ENCODE data around the gene ACER1.

DNA sequence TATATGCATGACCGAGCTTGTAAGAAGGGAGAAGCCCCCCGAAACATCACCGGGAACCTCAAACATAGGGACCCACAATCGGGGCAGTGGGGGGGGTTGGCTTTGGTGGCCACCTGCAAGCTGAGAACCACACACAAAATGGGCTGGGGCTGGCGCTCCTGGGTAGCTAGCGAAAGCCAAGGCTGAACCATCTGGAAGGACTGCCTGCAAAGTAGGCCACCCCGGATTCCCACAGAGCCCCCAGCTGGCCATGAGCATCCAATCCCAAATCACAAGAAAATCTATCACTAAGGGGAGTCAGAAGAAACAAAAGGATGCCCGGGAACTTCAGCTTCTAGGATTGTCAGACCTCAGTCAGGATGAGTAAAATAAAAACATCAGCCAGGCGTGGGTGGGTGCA is 45.1 kb upstream of the ACER1 start:
- TF ChIP-seq, protein P1, sequence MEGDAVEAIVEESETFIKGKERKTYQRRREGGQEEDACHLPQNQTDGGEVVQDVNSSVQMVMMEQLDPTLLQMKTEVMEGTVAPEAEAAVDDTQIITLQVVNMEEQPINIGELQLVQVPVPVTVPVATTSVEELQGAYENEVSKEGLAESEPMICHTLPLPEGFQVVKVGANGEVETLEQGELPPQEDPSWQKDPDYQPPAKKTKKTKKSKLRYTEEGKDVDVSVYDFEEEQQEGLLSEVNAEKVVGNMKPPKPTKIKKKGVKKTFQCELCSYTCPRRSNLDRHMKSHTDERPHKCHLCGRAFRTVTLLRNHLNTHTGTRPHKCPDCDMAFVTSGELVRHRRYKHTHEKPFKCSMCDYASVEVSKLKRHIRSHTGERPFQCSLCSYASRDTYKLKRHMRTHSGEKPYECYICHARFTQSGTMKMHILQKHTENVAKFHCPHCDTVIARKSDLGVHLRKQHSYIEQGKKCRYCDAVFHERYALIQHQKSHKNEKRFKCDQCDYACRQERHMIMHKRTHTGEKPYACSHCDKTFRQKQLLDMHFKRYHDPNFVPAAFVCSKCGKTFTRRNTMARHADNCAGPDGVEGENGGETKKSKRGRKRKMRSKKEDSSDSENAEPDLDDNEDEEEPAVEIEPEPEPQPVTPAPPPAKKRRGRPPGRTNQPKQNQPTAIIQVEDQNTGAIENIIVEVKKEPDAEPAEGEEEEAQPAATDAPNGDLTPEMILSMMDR (IDR thresholded peaks at IDR 0.05), result no peak
- TF ChIP-seq POLR2A (IDR thresholded peaks at IDR 0.05), result no peak
